HG03159 (cell line): Measurements from ENCODE around the gene STAU1.
"Not testable (repeated sequence)": the region's sequence is repeated elsewhere in the genome, so short reads cannot be mapped to it uniquely, and the experiment has no call there.

Experiments used
- ATAC-seq: cut with Tn5 transposase; IDR thresholded peaks from one replicate; pipeline ENCODE4 v1.9.1; 2021; ENCODE audit warnings: mild to moderate bottlenecking, moderate library complexity; ENCODE audit not compliant: unreplicated experiment

The STAU1 gene

DNA sequence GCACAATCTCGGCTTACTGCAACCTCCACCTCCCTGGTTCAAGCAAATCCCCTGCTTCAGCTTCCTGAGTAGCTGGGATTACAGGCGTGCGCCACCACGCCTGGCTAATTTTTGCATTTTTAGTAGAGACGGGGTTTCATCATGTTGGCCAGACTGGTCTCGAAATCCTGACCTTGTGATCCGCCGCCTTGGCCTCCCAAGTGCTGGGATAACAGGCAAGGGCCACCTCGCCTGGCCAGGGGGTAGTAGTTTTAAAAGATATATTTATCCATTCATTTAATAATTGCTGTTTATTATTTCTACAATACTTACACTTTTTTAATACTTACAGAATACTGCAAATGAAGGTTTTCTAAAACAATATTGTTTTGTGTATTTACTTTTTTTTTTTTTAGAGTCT is 15.6 kb upstream of the STAU1 start:
- ATAC-seq = no peak

DNA sequence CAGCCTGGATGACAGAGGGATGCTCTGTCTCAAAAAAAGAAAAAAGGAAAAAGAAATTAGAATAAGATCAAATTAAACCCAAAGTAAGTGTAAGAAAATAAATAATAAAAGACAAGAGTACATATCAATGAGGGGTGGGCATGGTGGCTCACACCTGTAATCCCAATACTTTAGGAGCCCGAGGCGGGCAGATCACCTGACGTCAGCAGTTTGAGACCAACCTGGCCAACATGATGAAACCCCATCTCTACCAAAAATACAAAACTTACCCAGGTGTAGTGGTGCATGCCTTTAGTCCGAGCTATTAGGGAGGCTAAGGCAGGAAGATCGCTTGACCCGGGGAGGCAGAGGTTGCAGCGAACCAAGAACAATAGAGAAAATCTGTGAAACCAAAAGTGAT is 14.9 kb upstream of the STAU1 start:
- no peak for ATAC-seq

- ATAC-seq = no peak
These were observed 11.7 kb upstream of the STAU1 start for GRCh38 chr20:49199729-49200293.

DNA sequence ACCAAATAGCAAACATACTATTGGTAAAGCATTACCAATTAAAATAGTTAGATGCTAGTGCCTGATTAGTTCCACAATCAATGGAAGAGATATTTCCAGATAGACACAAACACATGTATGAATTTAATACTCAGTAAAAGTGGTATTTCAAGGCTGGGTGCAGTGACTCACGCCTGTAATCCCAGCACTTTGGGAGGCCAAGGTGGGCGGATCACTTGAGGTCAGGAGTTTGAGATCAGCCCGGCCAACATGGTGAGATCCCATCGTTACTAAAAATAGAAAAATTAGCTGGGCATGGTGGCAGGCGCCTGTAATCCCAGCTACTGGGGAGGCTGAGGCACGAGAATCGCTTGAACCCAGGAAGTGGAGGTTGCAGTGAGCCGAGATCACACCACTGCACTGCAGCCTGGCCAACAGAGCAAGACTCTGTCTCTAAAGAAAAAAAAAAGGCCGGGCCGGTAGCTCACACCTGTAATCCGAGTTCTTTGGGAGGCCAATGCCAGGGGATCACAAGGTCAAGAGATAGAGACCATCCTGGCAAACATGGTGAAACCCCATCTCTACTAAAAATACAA is 4.9 kb upstream of the STAU1 start:
- not testable (repeated sequence) for ATAC-seq

DNA sequence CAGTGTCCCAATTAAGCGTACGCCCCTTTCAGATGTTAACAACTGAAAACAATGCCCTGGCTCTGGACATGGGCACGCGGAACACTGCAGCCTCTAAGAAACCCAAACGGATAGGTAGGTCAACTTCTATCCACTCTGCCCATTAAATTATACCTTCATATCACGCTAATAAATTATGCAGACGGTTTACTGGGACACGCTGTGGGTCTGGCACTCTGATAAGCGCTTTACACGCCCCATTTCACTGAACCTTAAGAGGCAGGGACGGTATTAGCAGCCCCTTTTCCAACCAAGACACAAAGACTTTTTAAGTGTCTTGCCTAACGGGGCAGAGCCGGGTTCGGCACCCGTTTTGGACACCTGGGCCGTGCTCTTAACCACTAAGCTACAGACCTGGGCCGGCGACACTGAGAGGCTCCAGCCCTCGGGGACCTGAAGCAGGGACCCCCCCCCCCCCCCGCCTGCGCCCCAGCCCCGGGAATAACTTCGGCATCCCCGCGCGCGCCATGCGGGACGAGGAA is 744 bp downstream of the STAU1 start:
- peak; percentile 11 for ATAC-seq

DNA sequence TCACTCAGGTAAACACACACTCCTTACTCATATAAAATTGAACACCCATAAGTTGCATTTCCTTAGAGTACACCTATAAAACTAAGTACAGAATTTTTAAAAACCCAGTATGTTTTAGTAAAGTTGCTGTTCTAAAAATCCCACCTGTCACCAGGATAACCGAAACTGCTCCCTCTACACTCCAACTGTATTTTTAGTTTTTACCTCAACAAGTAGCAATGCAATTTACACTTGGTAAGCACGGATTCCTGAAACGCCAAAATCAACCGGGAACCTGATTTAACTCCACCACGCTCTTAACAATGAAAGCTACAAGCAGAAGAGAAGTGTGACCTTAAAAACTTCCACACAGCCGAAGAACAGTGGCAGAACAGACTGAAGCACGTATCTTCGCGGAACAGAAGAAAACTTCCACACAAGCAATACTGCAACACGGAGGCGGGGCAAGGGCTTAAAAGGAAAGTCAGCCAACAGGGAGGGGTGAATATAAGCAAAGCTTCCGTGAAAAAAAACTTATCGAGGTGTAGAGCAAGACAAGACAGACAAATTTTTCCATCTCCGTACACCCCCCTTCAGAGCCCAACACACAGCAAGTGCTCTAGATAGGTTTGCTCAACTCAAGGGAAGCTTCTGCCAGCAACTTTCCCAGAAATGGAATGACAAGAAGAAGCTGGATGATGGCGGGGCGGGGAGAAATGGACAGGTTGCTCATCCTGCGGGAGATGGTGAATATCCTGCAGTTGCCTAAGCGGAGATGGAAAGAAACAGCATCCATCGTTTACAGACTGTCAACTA is 1.4 kb downstream of the STAU1 start:
- ATAC-seq = no peak

DNA sequence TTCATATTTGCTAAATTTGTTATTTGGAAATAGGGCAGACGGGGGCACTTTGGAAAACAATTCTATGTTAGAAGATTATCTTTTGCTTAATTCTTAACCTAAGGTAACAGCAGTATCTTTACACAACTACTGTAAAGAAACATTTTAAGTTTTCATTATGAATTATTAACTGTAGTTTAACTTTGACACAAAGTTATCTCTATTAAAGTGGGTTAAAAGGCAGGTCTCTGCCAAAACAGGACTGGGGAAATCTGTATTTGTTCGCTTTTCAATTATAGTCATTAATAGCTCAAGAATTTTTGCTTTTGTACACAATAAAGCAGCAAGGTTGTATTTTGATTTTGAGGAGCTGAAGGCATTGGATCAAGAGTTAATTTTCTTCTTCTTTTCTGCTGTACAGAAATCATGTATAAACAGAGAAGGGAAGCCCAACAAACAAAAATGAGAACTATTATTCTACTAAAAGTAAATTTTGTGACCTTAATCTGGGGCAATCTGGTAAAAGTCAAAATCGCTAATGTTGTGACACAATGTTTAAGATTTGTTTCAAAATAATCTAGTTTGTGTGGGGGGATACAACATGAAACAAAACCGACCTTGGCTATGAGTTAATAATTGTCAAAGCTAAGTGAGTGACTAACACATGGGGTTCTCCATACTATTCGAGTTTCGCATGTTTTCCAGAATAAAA is 2.9 kb downstream of the STAU1 start:
- no peak for ATAC-seq

GRCh38 chr20:49184691-49185070 is 3.5 kb downstream of the STAU1 start:
- ATAC-seq = no peak

- ATAC-seq = not testable (repeated sequence)
These were observed 4.0 kb downstream of the STAU1 start for GRCh38 chr20:49184084-49184501.

DNA sequence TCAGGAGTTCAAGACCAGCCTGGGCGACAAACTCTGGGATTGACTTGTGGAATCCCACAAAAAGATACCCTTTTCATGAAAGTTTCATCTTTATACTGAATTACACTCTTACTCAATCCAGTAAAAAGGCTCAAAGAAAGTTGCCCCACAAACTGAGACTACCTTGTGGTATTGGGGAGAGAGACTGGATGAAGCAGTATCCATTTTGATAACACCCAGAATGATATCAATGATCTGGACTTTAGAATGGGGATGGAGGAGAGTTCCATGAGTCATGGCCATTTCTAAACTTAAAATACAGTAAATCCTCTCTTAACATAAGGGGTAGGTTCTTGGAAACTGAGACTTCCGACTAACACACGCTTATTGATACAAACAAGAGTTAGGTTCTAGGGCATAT is 4.7 kb downstream of the STAU1 start:
- ATAC-seq = no peak

GRCh38 chr20:49181265-49181877 is 6.8 kb downstream of the STAU1 start:
- ATAC-seq = no peak

DNA sequence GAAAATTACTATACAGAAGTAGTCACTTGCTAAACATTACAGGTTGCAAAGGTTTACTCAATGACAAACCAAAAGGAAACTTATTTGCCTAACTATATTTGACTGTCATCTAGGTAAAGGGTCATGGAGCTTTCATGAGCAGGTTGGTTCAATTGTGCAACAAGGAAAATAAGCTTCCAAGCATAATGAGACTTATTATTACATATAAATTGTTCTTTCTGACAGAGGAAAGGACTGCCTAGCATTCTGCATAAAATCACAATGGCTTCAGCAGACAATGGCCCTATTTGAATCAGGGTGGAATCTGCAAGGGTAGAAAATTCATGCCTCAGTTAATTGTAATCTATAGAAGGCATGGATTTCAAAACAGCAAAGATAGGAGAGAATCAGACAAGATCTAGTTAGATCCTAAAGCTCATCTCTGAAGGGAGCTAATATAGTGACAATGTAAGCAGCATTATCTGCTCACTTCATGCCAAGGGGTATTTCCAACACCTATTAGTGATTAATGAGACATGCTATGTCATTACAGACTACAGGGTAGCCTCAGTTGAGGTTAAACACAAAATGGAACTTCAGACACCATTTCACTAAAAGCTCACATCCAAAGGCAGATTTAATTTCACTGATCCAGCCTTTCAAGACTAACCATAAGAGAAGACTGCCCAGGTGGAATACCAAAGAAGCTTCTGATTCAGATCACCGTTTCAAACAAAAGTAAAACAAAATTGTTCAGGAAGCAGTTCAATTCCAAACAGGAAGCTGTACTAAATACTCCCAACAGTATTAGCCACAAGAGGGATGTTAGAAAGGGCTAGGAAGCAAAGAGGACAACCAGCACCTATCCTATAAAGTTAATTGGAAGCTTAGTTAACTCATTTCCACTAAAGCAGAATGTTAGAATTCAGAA is 8.5 kb downstream of the STAU1 start:
- no peak for ATAC-seq

- ATAC-seq = no peak
These were observed 14.0 kb downstream of the STAU1 start for GRCh38 chr20:49174183-49174582.

DNA sequence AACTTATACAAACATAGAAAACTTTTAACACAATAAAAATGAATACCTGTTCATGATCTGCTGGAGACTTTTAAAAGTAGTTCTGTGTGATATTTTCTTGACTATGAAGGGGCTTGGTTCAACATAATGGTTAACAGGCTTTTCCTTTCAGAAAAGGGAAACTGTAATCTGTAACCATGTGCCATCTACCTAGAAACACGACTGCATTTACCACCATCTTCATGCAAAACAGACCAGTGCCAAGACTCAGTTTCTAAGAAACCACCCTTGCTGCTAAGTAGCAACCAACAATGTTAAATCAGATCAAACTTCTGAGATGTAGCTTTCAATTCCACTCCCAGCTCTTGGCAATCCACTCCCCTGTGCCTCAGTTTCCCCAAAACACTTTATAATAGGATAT is 15.7 kb downstream of the STAU1 start:
- no peak for ATAC-seq

- ATAC-seq = no peak
These were observed 16.2 kb downstream of the STAU1 start for GRCh38 chr20:49171909-49172308.

- no peak for ATAC-seq
These were observed 17.4 kb downstream of the STAU1 start for GRCh38 chr20:49170714-49171113.

DNA sequence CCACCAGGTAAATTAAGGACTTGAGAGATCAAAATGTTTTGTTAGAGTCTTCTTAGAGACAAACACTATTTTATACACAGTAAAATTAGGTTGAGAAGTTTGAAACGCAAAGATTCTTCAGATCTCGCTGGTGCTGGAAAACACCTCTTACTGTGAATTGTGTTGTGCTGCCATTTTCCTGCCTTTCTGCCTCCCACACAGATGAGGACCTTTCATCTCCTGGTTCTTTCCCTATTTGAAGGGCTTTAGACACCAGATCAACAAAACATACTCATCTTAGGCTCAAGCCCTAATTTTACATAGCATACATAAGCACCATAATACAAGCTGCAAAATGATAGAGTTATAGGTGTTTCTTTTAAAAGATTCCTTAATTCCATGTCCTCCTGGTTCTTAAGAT is 18.6 kb downstream of the STAU1 start:
- no peak for ATAC-seq

DNA sequence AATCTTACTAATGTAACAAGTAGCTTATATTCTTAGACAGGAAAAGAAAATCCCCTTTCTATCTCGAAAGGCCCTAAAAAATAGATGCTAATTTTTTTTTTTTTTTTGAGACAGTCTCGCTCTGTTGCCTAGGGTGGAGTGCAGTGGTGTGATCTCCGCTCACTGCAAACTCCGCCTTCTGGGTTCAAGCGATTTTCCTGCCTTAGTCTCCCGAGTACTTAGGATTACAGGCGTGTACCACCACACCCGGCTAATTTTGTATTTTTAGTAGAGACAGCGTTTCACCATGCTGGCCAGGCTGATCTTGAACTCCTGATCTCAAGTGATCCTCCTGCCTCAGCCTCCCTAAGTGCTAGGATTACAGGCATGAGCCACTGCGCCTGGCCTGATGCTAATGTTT is 19.3 kb downstream of the STAU1 start:
- ATAC-seq = not testable (repeated sequence)

GRCh38 chr20:49167811-49168507 is 20.2 kb downstream of the STAU1 start:
- ATAC-seq = no peak
